A172 (cell line): ENCODE data around the gene NAA35. TPM values are rescaled to one million over a fixed set of nuclear protein-coding genes. Genes with fewer than 3 reads are reported as not detected.
A peak's percentile ranks its signal among the peaks of the same experiment; 100 is the strongest.
"Not testable (repeated sequence)": the region's sequence is repeated elsewhere in the genome, so short reads cannot be mapped to it uniquely, and the experiment has no call there.

ENCODE experiments used
- DNase-seq: peaks from one replicate; pipeline ENCODE4 v3.0.0-alpha.2; 2015; ENCODE audit warnings: low spot score
- total RNA-seq: library from RNA; depleted of rRNA; stranded (reverse); fragments of >200 nt; shearing (Covaris generic); gene quantifications from 2 replicates; pipeline ENCODE4 v1.2.3, GENCODE V29; 2014

Gene NAA35
- total RNA-seq, 1 experiment from 2014 or later, result 38.7 TPM

DNA sequence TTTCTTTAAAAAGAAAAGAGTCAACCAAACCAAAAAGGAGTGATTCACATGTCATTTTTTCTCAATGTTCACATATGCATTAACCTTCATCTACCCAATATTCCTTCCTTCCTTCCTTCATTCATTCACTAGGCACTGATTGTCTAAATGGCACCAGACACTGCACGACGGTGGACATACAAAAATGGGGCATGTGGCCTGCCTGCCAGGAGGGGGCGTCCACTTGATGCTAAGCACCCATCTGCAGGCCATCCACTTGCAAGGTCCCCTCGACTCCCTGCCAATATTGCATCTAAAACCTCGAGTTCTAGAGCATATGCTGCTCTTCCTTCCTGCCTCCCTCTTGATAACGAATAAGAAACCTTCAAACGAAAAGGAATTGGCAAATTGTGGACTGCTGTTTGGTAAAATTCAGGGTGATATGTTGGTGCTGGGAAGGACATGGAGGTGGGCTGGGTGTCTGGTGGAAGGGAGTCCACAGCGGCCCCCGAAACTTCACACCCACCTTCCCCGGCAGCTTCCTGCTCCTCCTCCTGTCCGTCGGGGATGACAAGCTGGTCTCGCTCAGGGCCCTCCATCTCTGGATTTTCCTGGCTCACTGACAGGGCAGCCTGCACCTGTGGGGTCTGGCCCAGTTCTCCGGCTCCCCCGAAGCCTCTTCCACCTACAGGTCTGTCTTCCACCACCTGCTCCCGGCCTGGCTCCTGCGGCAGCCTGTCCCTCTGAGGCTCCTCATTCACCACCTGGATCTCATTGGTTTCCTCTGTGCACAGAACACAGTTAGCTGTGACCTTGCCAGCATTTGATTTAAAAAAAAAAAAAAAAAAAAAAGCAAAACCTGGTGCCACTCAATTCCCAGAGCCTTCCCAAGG lies 94.2 kb downstream of the NAA35 start:
- DNase-seq, result peak; percentile 49

DNA sequence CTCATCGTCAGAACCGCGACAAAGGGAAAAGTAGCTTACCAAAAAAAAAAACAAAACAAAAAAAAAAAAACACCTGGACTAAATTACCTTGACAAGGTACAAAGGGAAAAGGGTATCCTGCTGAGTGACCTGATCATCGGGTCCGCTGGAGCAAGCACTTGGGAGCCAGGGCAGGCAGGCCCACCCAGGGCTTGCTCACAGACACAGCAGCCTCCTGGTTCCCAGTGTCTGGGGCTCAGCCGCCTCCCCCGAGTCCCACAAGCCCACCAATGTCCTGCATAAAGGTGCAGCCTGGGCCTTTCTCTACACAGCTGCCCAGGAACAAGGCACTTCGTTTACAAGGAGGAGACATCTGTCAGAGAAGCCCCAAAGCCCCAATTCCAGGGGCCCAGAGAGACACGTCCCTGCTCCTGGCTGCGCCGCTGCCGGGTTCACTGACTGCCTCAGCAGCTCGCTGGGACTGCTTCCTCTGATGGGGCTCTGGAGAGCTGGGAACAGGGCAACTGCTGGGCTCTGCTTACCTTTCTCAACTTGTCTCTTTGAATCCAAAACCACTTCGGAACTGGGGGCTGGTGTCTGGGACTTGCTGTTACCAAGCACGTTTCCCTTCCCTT lies 95.0 kb downstream of the NAA35 start:
- DNase-seq, result no peak

DNA sequence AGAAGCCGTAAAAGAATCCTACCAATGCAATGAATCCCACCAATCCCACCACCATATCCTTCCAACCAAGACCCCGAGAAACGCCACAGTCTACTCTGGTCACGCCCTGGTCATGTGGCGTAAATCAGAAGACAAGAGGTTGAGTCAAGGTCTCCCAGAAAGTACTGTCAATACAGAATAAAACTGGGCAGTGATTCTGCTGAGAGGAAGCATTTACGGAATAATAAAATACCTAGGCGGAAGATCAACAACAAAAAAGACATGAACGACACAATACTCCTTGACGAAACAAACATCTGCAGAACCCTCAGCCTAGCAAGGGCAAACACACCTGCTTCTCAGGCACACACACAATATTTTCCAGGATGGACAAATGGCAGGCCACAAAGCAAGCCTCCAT lies 95.6 kb downstream of the NAA35 start:
- DNase-seq, result no peak

DNA sequence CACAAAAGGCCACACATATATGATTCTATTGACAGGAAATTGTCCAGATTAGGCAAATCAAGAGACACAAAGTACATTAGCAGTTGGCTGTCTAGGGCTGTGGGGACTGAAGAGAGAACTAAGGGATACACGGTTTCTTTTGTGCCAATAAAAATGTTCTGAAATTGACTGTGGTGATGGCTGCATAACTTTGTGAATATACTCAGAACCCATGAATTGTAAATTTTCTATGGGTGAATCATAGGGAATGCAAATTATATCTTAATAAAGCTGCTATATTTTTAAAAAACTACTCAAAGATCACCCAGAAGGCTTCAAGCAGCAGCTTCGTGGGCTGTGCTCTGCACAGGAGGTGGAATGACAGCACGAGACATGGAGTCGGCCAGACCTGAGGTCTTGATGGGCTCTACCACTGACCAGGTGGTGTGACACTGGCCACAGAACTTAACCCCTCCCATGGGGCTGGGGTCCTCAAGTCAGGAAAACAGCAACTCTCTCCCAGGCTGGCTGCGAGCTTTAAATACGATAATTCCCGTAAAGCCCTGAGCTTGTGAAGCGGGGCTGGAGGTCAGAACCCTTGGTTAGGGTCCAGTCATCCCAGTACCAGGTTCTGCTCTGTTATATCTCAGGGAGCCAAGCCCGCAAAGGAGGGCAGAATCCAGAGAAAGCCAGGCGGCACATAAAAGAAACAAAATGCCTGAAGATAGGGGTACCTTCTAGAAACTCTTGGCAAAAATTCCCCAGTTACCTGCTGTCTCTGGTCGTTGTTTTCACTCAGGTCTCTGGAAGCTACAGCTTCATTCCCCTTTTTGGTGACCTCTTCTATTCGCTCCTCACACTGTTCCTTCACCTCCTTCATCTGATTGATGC lies 99.3 kb downstream of the NAA35 start:
- no peak for DNase-seq

DNA sequence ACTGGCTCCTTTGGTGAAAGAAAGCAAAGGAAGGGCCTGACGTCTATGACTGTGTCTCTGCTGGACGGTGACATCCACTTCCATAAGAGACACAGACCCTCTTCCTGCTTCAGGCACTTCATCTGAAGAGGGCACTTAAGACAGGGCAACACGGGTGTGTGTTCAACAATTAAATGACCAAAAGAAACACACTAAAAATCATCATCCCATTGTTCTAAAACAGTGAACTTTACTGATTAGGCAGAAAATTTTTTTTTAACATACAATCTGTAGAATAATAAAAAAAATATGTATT lies 99.9 kb downstream of the NAA35 start:
- DNase-seq, result no peak

DNA sequence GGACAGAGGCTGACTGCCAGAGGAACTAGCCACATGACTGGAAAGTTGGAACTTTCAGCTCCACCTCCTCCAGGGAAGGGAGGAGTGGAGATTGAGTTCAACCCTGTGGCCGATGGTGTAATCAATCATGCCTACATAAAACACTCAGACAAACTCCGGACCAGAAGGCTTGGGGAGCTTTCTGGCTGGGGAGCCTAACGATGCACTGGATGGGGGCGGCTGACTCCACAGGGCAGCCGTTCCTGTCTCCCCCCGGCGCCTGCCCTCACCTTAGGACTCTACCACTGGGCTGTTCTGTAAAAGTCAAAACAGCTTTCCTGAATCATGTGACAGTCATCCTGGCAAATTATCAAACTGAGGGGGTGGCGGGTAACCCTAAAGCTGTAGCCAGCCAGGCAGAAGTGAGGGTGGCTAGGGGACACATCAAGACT lies 100.4 kb downstream of the NAA35 start:
- no peak for DNase-seq

DNA sequence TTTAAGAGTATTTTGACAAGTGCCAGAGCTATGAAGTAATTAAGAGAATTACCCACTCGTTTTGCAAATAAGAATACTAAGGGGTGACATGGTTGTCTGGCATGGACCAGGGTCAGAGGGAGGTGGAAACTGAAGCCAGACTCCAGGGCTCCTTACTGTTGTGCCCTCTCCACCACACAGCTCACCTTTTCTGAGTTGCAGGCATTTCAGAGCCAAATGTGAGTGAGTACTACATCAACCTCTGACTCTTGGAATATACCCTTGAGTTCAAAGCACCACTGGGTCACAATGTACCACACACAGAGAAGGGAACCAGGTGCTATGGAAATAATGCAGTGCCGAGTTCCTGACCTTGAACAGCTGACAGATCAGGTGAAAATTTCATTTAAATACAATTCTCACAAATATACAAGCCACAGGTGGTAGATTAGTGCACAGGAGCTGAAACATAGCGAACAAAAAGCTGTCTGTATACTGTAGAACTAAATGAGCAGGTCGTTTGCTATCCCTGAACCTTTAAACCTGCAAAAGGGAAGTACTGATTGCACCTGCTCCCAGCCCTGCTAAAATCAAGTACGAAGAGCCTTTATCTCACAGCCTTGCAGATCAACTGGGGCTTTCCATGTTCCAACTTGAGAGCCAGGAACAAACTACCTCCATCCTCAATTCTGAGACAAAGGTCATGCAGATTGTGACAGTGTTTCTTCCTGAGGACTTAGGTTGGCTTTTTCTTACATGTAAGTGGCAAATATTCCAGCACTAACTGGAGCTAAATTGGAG lies 101.4 kb downstream of the NAA35 start:
- DNase-seq, result no peak

DNA sequence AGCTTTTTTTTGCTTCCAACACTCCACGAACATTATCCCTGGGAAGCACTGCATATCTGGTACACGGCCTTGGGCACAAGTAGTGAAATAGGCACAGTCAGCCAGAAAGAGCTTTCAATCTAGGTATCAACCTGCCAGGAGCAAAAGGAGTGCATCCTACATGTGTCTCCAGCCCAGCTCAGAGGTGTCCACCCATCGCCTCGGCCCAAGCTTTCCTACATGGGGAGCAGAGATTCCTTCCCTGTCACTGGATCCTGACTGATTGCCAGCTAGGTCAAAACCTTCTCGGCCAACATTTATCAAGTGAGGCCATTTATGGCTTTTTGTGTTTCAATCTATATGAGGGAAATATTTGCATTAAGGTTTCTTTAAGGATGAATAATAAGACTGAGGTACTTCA lies 102.6 kb downstream of the NAA35 start:
- DNase-seq, result no peak

DNA sequence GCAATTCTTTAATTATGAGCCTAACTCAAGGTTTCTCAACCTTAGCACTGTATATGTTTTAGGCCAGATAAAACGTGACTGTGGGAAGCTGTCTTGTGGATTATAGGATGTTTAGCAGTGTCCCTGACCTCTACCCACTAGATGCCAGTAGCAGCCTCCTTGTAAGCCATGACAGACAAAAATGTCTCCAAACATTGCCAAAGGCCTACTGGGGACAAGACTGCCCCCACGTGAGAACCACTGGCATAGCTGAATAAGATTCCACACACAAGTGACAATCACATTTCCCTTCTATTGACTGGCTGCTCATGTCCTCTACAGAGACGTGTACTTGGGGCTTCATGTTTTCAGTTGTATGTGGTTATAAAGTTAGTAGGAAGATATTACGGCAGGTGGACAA lies 103.1 kb downstream of the NAA35 start:
- no peak for DNase-seq

DNA sequence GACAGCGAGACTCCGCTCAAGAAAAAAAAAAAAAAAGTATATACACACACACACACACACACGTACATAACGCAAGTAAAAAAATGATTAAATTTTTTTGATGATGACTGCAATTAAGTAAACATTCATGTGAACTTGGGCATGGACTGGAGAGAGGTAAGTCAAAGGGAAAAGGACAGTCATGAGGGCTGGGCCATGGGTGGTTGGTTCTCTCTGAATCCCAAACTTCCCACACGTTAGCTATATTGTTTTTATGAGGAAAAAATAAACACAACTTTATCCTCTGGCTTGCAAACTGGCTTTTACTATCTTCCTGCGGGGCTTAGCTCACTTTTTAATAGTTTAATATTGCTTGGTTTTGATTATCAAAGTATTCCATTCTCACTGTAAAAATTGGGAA lies 104.7 kb downstream of the NAA35 start:
- DNase-seq, result no peak

DNA sequence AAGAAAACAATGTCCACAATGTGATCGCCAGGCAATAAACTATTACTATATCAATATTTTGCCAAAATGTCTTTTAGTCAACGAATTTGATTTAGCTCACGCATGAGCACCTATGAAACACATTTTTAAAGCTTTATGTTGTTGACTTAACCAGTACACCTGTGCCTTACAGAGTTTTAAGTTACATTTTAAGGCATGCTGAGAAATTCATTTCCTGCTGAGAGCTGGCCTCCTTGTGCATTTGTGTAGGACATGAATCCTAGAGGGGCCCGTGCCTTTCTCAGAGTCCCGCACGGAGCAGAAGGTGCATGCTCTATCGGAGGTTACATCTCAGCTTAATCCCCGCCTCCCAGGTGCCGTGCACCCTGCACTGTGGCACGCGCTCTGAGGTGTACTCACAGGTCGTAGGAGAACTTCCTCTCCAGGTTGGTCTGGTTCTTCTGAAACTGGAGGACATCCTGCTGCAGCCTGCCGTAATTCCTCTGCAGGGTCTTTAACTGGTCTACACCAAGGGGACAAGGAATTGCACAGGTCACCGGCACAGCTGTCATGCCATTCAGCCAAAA lies 105.2 kb downstream of the NAA35 start:
- no peak for DNase-seq

DNA sequence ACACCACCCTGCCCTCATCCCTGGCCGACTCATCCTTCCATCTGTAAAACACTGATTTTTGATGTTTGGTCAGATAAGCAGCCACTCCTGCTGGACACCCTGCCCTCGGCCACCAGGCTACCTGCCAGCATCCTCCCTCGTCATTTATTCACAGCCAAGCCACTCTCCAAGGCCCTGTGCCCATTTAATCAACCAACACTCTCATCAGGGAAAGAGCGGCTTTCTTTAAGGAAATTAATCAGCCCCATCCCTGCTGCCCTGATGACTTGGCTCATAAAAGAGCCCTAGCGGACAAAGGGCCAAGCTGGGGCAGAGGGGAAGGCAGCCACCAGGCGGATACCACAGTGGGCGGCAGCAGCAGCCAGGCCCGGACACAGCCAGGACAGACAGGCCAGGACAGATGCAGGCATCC lies 106.0 kb downstream of the NAA35 start:
- DNase-seq, result no peak

DNA sequence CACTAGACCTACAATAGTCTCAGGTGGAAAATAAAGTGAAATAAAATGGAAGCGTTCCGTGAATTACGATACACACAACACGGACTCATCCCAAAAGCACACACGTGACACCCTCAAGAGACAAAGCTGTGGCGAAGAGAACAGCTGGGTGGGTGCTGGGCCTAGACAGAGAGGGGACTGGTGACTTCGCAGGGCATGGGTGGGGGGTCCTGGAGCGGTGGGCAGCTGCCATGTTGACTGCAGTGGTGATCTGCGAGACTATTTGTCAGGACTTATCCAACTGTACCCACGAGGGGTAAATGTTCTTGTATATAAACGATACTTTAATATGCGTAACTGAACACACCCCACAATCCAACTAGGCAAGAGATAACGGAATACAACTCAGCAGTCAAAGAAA lies 106.4 kb downstream of the NAA35 start:
- DNase-seq, result no peak

DNA sequence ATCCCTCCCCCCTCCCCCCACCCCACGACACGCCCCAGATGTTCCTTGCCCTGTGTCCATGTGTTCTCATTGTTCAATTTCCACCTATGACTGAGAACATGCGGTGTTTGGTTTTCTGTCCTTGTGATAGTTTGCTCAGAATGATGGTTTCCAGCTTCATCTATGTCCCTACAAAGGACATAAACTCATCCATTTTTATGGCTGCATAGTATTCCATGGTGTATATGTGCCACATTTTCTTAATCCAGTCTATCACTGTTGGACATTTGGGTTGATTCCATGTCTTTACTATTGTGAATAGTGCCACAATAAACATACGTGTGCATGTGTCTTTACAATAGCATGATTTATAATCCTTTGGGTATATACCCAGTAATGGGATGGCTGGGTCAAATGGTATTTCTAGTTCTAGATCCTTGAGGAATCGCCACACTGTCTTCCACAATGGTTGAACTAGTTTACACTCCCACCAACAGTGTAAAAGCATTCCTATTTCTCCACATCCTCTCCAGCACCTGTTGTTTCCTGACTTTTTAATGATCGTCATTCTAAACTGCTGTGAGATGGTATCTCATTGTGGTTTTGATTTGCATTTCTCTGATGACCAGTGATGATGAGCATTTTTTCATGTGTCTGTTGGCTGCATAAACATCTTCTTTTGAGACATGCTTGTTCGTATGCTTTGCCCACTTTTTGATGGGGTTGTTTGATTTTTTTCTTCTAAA lies 107.2 kb downstream of the NAA35 start:
- not testable (repeated sequence) for DNase-seq

DNA sequence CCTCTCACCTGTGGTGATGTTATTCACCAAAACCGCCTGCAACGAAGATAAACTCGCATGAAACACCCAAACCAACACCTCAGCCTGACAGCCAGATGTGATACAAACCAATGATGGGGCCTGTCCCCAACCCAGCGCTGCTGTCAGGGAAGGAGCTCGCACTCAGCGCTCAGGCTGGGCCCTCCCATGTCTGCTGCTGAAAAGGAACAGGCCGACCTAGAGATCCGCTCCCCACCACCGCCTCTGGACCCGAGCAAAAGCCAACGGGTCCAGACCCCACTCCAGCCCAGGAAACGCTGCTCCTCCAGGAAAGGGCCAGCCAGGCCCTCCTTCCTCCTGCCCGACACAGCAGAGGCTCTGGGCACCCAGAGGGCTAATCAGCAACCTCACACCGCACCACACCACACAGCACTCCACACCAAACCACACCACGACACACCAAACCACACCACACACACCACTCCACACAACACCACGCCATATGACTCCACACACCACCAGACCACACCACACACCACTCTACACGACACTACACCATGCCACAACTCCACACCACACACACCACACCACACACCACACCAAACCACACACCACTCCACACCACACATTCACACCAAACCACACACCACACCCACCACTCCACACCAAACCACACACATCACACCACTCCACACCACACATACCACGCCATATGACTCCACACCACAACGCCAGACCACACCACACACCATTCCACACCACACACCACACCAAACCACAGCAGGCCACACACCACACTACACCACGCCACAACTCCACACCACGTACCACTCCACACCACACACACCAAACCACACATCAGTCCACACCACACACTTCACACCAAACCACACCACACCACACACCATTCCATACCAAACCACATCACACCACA lies 111.9 kb downstream of the NAA35 start:
- no peak for DNase-seq

DNA sequence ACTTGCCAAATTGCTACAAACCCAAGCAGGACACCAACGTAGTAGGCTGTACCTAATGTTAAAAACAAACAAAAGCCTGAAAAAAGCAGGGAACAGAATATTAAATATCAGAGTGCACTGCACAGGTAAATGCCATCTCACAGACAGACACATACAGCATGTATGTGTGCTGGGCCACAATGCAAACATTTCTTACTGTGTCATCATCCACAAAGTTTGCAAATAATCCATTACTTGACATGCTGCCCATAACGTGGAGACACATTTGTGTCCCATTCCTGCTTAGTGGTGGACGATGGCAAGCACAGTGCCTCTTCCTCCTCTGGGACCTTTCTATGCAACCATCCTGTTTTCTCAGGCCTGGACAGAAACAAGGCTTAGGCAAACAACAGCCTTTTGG lies 113.7 kb downstream of the NAA35 start:
- no peak for DNase-seq

DNA sequence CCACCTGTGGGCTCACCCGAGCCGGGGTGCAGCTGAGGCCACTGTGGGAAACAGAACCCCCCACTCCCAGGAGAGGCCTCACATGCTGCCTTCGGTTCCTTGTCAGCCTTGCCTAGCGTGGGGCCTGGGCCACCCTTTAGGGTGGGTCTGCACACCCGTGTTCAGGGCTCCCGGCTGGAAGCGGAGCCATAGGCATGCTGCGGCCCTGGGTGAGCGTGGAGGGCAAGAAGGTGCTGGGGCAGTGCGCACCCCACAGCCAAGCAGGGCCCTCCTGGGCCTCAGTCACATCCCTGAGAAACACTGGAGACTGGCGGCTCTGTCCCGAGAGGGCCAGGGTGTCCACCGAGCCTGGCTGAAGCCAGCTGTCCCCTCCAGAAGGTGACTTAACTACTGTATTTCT lies 116.5 kb downstream of the NAA35 start:
- no peak for DNase-seq

DNA sequence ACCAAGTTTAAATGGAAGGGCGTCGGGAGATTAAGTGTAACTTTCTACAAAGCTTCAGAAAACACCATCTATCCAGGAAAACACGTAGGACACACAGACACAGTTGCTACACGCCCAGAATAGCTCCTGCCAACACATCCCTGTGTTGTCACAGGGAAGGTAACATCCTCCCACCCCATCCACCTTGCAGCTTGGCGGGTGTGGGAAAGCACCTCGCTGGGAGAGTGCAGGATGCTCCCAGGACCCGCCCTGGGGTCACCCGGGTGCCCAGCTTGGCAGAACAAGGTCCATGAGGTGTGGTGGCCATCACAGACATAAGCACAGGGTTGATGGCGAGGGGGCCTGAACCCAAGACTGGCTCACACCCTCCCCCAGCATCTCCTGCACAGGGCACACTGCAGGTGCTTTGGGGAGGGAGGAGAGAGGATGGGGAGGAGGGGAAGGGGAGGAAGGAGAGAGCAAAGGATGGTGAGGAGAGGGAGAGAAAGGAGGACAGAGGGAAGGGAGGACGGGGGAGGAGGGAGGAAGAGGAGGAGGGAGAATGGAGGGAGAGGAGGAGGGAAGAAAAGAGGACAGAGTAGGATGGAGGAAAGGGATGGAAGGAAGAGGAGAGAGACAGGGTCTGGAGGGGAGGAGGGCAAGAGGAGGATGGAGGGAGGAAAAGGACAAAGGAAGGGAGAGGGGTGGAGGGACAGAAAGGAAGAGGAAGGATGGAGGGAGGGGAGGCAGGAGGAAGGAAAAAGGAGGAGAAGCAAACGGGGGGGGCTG lies 121.2 kb downstream of the NAA35 start:
- no peak for DNase-seq
